ENCODE results near the gene SMARCAD1. TPM values are rescaled to one million over a fixed set of nuclear protein-coding genes. Genes with fewer than 3 reads are reported as not detected.

Gene SMARCAD1
- polyA plus RNA-seq, 2 of the 4 experiments (the other 2 are of a cell fraction), result 15.9 to 35.7 TPM

DNA sequence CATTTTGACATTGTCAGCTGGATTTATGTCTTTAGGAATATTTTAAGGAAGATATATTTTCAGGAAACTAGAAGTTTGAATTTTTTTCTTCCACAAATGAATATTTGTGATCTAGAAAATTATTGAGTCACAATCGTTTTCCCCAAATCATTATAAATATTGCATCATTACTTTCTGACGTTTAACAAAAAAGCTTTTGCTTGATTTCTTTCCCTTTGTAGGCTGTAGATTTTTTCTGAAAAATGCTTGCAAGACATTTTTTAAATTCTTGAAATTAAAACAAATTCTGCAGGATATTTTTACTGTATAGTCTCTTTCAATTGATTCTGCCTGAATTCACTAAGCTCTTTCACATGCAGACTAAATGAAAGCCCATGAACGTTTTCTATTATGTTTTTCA, 4.9 kb upstream of the SMARCAD1 start:
- peaks cover 5% of the 10 kb centered on the region; the same call in 2 of the 3 replicates for H3K4me1 ChIP-seq
- H3K27ac ChIP-seq, result no peak overlapping the region
- 5% methylated on average over 3 of the region's 3 CpGs for WGBS (ENCODE audit: missing lambda C conversion rate)
- TF ChIP-seq FOSL2 (IDR thresholded peaks at IDR 0.05) (no peak), FOSL2 (CRISPR knock-in tag; IDR thresholded peaks at IDR 0.05) (no peak), RNF2 (IDR thresholded peaks at IDR 0.05; ENCODE audit: borderline replicate concordance, low read depth) (no peak), HOXB5 (CRISPR knock-in tag; IDR thresholded peaks at IDR 0.05) (no peak), RFX5 (IDR thresholded peaks at IDR 0.05) (no peak), EHF (CRISPR knock-in tag; IDR thresholded peaks at IDR 0.05) (no peak), ESRRA (IDR thresholded peaks at IDR 0.05; ENCODE audit: borderline replicate concordance, low read length) (no peak), PHF8 (IDR thresholded peaks at IDR 0.05; ENCODE audit: borderline replicate concordance, low read depth) (no peak), EP300 (IDR thresholded peaks at IDR 0.05) (no peak)
- H3K4me2 ChIP-seq, result no peak overlapping the region
- ATAC-seq (no peak), FAIRE-seq (no peak), DNase-seq (ENCODE audit: low read depth in 1 of 2, low spot score in 1 of 2) (no peak)
- CTCF ChIA-PET, result no interaction called here
- no peak overlapping the region for H3K4me3 ChIP-seq
- POLR2A ChIA-PET, result no interaction called here
- H3K9me3 ChIP-seq, result peaks cover 16% of the 10 kb centered on the region; the same call in 2 of the 3 replicates

DNA sequence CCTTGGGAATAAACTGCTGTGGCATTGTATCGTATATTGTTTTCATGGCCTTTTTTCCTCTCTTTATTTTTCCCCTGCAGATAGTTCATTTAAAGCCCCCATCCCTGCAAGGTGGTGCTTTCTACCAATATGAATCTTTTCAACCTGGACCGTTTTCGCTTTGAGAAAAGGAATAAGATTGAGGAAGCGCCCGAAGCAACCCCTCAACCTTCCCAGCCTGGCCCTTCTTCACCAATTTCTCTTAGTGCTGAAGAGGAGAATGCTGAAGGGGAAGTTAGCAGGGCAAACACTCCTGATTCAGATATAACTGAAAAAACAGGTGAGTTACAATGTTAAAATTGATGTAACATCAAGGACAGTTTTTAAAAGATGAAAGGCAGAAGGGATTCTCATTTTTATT, 601 bp downstream of the SMARCAD1 start:
- ATAC-seq (no peak), FAIRE-seq (no peak), DNase-seq (ENCODE audit: low read depth in 1 of 2, low spot score in 1 of 2) (no peak)
- Histone ChIP-seq H3K4me2 (peak overlapping the region; percentile 83), H3K4me1 (peaks cover 19% of the 10 kb centered on the region), H3K27ac (peak overlapping the region; percentile 96 to 99), H3K4me3 (peak overlapping the region; percentile 81), H3K9me3 (no peaks in the 10 kb centered on the region)
- ChIA-PET POLR2A (no interaction called here), CTCF (no interaction called here)
- WGBS (ENCODE audit: missing lambda C conversion rate), result 27% methylated on average over 5 of the region's 5 CpGs
- TF ChIP-seq MAZ (IDR thresholded peaks at IDR 0.05; ENCODE audit: borderline replicate concordance, low read depth, low read length), result no peak
- TF ChIP-seq BHLHE40 (IDR thresholded peaks at IDR 0.05; ENCODE audit: low read depth, low read length), result no peak
- no peak for TF ChIP-seq RFX5 (IDR thresholded peaks at IDR 0.05)
- TF ChIP-seq, protein P1, sequence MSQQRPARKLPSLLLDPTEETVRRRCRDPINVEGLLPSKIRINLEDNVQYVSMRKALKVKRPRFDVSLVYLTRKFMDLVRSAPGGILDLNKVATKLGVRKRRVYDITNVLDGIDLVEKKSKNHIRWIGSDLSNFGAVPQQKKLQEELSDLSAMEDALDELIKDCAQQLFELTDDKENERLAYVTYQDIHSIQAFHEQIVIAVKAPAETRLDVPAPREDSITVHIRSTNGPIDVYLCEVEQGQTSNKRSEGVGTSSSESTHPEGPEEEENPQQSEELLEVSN (IDR thresholded peaks at IDR 0.05; ENCODE audit: borderline replicate concordance, low read depth), result no peak
- TF ChIP-seq SREBF2 (IDR thresholded peaks at IDR 0.05), result no peak
- TF ChIP-seq GATA3 (IDR thresholded peaks at IDR 0.05; ENCODE audit: borderline replicate concordance), result no peak
- TF ChIP-seq, protein P2, sequence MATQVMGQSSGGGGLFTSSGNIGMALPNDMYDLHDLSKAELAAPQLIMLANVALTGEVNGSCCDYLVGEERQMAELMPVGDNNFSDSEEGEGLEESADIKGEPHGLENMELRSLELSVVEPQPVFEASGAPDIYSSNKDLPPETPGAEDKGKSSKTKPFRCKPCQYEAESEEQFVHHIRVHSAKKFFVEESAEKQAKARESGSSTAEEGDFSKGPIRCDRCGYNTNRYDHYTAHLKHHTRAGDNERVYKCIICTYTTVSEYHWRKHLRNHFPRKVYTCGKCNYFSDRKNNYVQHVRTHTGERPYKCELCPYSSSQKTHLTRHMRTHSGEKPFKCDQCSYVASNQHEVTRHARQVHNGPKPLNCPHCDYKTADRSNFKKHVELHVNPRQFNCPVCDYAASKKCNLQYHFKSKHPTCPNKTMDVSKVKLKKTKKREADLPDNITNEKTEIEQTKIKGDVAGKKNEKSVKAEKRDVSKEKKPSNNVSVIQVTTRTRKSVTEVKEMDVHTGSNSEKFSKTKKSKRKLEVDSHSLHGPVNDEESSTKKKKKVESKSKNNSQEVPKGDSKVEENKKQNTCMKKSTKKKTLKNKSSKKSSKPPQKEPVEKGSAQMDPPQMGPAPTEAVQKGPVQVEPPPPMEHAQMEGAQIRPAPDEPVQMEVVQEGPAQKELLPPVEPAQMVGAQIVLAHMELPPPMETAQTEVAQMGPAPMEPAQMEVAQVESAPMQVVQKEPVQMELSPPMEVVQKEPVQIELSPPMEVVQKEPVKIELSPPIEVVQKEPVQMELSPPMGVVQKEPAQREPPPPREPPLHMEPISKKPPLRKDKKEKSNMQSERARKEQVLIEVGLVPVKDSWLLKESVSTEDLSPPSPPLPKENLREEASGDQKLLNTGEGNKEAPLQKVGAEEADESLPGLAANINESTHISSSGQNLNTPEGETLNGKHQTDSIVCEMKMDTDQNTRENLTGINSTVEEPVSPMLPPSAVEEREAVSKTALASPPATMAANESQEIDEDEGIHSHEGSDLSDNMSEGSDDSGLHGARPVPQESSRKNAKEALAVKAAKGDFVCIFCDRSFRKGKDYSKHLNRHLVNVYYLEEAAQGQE (IDR thresholded peaks at IDR 0.05), result no peak

DNA sequence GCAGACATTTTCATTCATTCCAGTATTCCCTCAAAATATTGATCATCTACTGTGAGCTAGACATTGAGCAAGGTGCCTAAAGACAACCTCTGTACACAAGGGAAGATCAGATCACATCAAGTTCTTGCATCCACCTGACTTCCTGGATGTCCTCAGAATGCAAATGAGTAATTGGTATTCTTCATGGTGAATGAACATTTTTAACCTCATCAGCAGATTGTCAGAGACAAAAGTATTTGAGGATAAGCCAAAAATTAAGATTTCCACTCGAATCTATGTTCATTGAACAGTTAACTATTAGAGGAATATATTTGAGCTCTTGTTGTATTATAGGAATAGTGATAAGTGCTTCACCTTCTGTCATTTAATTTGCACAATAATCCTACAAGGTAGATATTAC, 1.3 kb downstream of the SMARCAD1 start:
- FAIRE-seq (no peak), ATAC-seq (no peak), DNase-seq (ENCODE audit: low read depth in 1 of 2, low spot score in 1 of 2) (no peak)
- Histone ChIP-seq H3K4me2 (peak overlapping the region; percentile 83), H3K27ac (no peak overlapping the region; a peak in 1 of 6 replicates), H3K9me3 (no peaks in the 10 kb centered on the region), H3K4me3 (peak overlapping the region; percentile 81), H3K4me1 (peaks cover 19% of the 10 kb centered on the region)
- POLR2A ChIA-PET, result no interaction called here
- 91% methylated on average over 1 of the region's 1 CpG for WGBS (ENCODE audit: missing lambda C conversion rate)
- CTCF ChIA-PET, result no interaction called here
- TF ChIP-seq, protein P3, sequence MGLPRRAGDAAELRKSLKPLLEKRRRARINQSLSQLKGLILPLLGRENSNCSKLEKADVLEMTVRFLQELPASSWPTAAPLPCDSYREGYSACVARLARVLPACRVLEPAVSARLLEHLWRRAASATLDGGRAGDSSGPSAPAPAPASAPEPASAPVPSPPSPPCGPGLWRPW (IDR thresholded peaks at IDR 0.05), result no peak
- TF ChIP-seq, protein P4, sequence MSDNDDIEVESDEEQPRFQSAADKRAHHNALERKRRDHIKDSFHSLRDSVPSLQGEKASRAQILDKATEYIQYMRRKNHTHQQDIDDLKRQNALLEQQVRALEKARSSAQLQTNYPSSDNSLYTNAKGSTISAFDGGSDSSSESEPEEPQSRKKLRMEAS (IDR thresholded peaks at IDR 0.05), result no peak
- TF ChIP-seq MAFK (IDR thresholded peaks at IDR 0.05; ENCODE audit: partially characterized antibody), result peak; percentile 57
- no peak for TF ChIP-seq CHD2 (IDR thresholded peaks at IDR 0.05; ENCODE audit: low read length, partially characterized antibody)

Data from A549 (cell line).